ENCODE data around the gene RORC.

DNA sequence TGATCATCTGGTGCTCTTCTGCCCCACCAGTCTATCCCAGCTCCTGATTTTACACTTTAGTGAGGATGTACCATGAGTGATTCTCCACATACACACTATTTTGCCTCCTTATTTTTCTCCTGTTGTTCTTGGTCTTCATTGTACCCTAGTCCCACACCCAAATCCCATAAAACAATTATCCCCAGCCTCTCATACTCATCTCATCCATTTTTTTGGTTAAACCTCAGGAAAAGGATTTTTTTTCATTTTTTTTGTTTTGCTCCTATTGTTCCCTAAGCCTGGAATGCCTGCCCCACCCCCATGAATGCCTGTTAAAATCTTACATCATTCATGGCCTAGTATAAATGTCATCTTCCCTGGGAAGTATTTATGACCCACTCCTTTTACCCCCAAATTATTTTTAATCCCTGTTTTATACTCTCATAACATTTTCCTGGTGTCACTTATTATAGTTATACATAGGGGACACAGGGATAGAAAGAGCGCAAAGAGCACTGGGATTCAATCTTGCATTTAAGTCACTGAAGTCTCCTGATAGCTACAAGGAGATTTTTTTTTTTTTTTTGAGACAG, 21.5 kb downstream of the RORC start:
- no peak for TF ChIP-seq EZH2 (IDR thresholded peaks at IDR 0.05; ENCODE audit: low read length, missing control alignments)
- TF ChIP-seq, protein P1, sequence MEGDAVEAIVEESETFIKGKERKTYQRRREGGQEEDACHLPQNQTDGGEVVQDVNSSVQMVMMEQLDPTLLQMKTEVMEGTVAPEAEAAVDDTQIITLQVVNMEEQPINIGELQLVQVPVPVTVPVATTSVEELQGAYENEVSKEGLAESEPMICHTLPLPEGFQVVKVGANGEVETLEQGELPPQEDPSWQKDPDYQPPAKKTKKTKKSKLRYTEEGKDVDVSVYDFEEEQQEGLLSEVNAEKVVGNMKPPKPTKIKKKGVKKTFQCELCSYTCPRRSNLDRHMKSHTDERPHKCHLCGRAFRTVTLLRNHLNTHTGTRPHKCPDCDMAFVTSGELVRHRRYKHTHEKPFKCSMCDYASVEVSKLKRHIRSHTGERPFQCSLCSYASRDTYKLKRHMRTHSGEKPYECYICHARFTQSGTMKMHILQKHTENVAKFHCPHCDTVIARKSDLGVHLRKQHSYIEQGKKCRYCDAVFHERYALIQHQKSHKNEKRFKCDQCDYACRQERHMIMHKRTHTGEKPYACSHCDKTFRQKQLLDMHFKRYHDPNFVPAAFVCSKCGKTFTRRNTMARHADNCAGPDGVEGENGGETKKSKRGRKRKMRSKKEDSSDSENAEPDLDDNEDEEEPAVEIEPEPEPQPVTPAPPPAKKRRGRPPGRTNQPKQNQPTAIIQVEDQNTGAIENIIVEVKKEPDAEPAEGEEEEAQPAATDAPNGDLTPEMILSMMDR (conservative IDR thresholded peaks at IDR 0.05 in 1 of 2, IDR thresholded peaks at IDR 0.05 in 1 of 2; ENCODE audit: low read depth in 1 of 2, low read length in 2 of 2), result no peak

All from fibroblast of lung (primary cell).